Naive thymus-derived CD8-positive, alpha-beta T cell (primary cell): Measurements from ENCODE around the gene M1AP. TPM values are rescaled to one million over a fixed set of nuclear protein-coding genes. Genes with fewer than 3 reads are reported as not detected.
"Not testable (repeated sequence)": the region's sequence is repeated elsewhere in the genome, so short reads cannot be mapped to it uniquely, and the experiment has no call there.

Source experiments
- ATAC-seq, 2 donors: fragments of 150-1000 bp; cut with Tn5 transposase in 1 of 2; sonication (Bioruptor Pico), chemical (Tn5 transposase) in 1 of 2; 1 replicate in 1 of 2; 2 replicates in 1 of 2; pipeline ENCODE4 v1.10.0; 2021; ENCODE audit warnings: mild to moderate bottlenecking in 2 of 2, moderate library complexity in 2 of 2
- POLR2A ChIA-PET: fragments of 350-600 bp; sonication (Branson Sonifier 250); formaldehyde crosslinking; loops from one replicate; lab custom pipeline; 2021; ENCODE audit warnings: antibody characterized with exemption; lab: Charles Lee
- DNase-seq, 10 donors: peaks; one replicate each; pipeline versions ENCODE4 v3.0.0 to v3.0.0-alpha.2; 2020 to 2022
- H3K27ac Mint-ChIP-seq, 10 donors: one replicate each; pipeline ENCODE4 v1.8.0; 2020 to 2022; ENCODE audit warnings: mild to moderate bottlenecking in 10 of 10, mixed read lengths in 10 of 10, moderate library complexity in 4 of 10, inconsistent platforms in 1 of 10
- H3K27me3 Mint-ChIP-seq, 5 donors: one replicate each; pipeline ENCODE4 v1.8.0; 2021 to 2022; ENCODE audit warnings: mixed read lengths in 5 of 5
- H3K36me3 Mint-ChIP-seq, 3 donors: one replicate each; pipeline ENCODE4 v1.8.0; 2020 to 2022; ENCODE audit warnings: mixed read lengths in 3 of 3, mild to moderate bottlenecking in 2 of 3, inconsistent platforms in 1 of 3
- H3K4me1 Mint-ChIP-seq, 4 donors: one replicate each; pipeline ENCODE4 v1.8.0; 2021 to 2022; ENCODE audit warnings: mixed read lengths in 4 of 4
- H3K4me3 Mint-ChIP-seq, 10 donors: one replicate each; pipeline ENCODE4 v1.8.0; 2020 to 2022; ENCODE audit warnings: mild to moderate bottlenecking in 10 of 10, mixed read lengths in 10 of 10, moderate library complexity in 6 of 10, inconsistent platforms in 1 of 10
- H3K9me3 Mint-ChIP-seq, 9 donors: one replicate each; pipeline ENCODE4 v1.8.0; 2020 to 2022; ENCODE audit warnings: mixed read lengths in 9 of 9, mild to moderate bottlenecking in 3 of 9, inconsistent platforms in 1 of 9, moderate library complexity in 1 of 9
- polyA plus RNA-seq, 3 donors: library from polyadenylated mRNA; unstranded; fragments of 300-500 nt; fragmentation: Illumina TruSeq; gene quantifications; one replicate each; pipeline ENCODE4 v1.2.3, GENCODE V29; 2021
- total RNA-seq, 8 experiments: library from RNA in 2 of 8; stranded (reverse) in 2 of 8; gene quantifications; one replicate each; pipeline ENCODE4 v1.2.3 and lab custom pipeline; 2021 to 2026

The M1AP gene
- total and polyA plus RNA-seq, 5 experiments from 2014 or later, result 0.10 TPM; not detected in 4

- no peak overlapping the region for H3K4me3 Mint-ChIP-seq
- peaks cover 0 to 6% (median 5%) of the 10 kb centered on the region in 4 donors for H3K4me1 Mint-ChIP-seq
- no peak for DNase-seq
- H3K27me3 Mint-ChIP-seq, result peaks cover 21 to 40% (median 34%) of the 10 kb centered on the region in 5 donors
- POLR2A ChIA-PET, result interaction anchor here (0.6 to 0.7 kb wide), 2 partner anchors 8 to 610 kb away, joined by 3 to 5 read pairs; partner anchors contain the start of gene SEMA4F
- H3K9me3 Mint-ChIP-seq, result no peaks in the 10 kb centered on the region
- ATAC-seq, result no peak
- H3K36me3 Mint-ChIP-seq, result peaks cover 0 to 7% (median 5%) of the 10 kb centered on the region in 3 donors
- no peak overlapping the region for H3K27ac Mint-ChIP-seq
Measured at GRCh38 chr2:74646201-74646600, 1.9 kb downstream of the M1AP start.

DNA sequence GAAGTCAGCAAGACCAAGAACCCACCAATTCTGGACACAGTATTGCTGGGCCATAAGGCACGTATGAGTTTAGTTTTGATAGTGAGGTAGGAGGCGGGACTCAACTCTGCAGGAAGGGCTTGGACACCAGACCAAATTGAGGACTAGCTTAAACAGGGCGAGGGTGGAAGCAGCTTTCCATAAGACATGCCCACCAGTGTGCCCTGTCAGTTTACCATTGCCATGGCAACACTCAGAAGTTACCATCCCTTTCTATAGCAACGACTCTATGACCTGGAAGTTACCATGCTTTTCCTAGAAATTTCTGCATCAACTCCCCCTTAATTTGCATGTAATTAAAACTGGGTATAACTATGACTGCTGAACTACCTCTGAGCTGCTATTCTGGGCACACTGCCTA is 2.8 kb downstream of the M1AP start:
- POLR2A ChIA-PET, result interaction anchor here (0.6 kb wide), 1 partner anchor 9 kb away, joined by 3 read pairs; the partner anchor contains the start of gene SEMA4F
- Mint-ChIP-seq H3K27ac (no peak overlapping the region), H3K27me3 (peaks cover 16 to 43% (median 37%) of the 10 kb centered on the region in 5 donors), H3K4me1 (peaks cover 0 to 6% (median 5%) of the 10 kb centered on the region in 4 donors), H3K4me3 (no peak overlapping the region), H3K9me3 (no peaks in the 10 kb centered on the region), H3K36me3 (peaks cover 0 to 7% (median 5%) of the 10 kb centered on the region in 3 donors)
- no peak for DNase-seq
- ATAC-seq, result no peak

DNA sequence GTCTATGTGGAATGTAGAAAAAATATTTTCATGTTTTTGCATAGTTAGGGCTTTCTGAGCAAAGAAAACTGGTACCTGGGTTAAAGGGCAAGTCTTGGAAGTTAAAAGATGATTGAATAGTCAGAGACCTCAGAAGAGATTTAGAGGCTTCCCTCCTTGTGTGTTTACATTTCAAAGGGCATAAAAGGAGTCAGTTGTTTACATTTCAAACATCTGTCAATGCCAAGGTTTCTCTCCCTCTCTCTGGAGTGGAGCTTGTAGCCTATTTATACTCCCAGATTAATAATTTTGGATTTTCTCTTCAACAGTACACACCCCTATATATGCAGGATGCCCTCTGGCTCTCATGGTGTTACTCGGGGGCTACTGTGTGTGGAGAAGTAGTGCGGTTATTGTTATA is 8.6 kb downstream of the M1AP start:
- H3K27me3 Mint-ChIP-seq, result peaks cover 5 to 31% (median 12%) of the 10 kb centered on the region in 5 donors
- no peaks in the 10 kb centered on the region for H3K9me3 Mint-ChIP-seq
- H3K4me1 Mint-ChIP-seq, result no peaks in the 10 kb centered on the region
- POLR2A ChIA-PET, result no interaction called here
- no peaks in the 10 kb centered on the region for H3K36me3 Mint-ChIP-seq
- ATAC-seq, result no peak
- no peak overlapping the region for H3K27ac Mint-ChIP-seq
- H3K4me3 Mint-ChIP-seq, result no peak overlapping the region
- DNase-seq, result no peak

DNA sequence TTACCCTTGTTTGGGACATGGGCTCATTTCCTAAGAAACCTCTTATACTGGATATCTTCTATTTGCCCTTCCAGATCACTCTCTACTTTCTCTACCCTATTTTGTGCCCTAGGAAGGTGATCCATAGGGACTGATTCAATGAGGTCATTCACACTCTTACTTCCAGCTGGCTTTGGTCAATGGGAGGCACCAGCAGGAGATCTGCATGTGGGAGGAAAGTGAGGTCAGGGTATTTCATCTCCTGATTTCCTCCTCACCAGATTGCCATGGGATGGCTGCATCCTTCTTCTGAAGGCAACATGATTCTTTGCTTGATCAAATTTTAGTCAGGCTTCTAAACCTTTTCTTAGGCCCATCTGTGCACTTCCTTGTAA is 15.2 kb downstream of the M1AP start:
- ATAC-seq, result no peak
- Mint-ChIP-seq H3K27ac (no peak overlapping the region), H3K36me3 (no peaks in the 10 kb centered on the region), H3K9me3 (no peaks in the 10 kb centered on the region), H3K4me1 (no peaks in the 10 kb centered on the region), H3K4me3 (no peak overlapping the region), H3K27me3 (peaks cover 0 to 8% (median 0%) of the 10 kb centered on the region in 5 donors)
- POLR2A ChIA-PET, result no interaction called here
- no peak for DNase-seq

GRCh38 chr2:74632209-74632938 is 15.8 kb downstream of the M1AP start:
- Mint-ChIP-seq H3K27me3 (peaks cover 0 to 8% (median 0%) of the 10 kb centered on the region in 5 donors), H3K9me3 (no peaks in the 10 kb centered on the region), H3K4me1 (no peaks in the 10 kb centered on the region), H3K36me3 (no peaks in the 10 kb centered on the region), H3K4me3 (no peak overlapping the region), H3K27ac (no peak overlapping the region)
- ATAC-seq (no peak), DNase-seq (no peak)
- POLR2A ChIA-PET, result no interaction called here

DNA sequence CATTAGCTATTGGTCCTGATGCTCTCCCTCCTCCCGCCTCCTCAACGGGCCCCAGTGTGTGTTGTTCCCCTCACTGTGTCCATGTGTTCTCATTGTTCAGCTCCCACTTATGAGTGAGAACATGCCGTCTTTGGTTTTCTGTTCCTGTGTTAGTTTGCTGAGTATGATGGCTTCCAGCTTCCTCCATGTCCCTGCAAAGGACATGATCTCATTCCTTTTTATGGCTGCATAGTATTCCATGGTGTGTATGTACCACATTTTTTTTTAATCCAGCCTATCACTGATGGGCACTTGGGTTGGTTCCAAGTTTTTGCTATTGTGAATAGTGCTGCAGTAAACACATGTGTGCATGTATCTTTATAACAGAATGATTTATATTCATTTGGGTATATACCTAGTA is 17.7 kb downstream of the M1AP start:
- DNase-seq, H3K27ac Mint-ChIP-seq, H3K27me3 Mint-ChIP-seq, H3K36me3 Mint-ChIP-seq, POLR2A ChIA-PET, ATAC-seq, H3K9me3 Mint-ChIP-seq, H3K4me1 Mint-ChIP-seq, H3K4me3 Mint-ChIP-seq: not testable (repeated sequence)

- ATAC-seq, result no peak
- Mint-ChIP-seq H3K4me3 (no peak overlapping the region), H3K9me3 (no peaks in the 10 kb centered on the region), H3K27me3 (peaks cover 0 to 1% (median 0%) of the 10 kb centered on the region in 5 donors), H3K36me3 (no peaks in the 10 kb centered on the region), H3K4me1 (no peaks in the 10 kb centered on the region), H3K27ac (no peak overlapping the region)
- no peak for DNase-seq
- POLR2A ChIA-PET, result no interaction called here
Measured at GRCh38 chr2:74628538-74629105, 19.5 kb downstream of the M1AP start.

- no peak overlapping the region for H3K4me3 Mint-ChIP-seq
- POLR2A ChIA-PET, result interaction anchor here (0.6 kb wide), 1 partner anchor 28 kb away, joined by 3 read pairs; the partner anchor contains the start of gene SEMA4F
Measured at GRCh38 chr2:74625658-74626425, 22.3 kb downstream of the M1AP start.

GRCh38 chr2:74620671-74621070 is 27.5 kb downstream of the M1AP start:
- Mint-ChIP-seq H3K27ac (no peak overlapping the region), H3K4me1 (peaks cover 0 to 14% (median 0%) of the 10 kb centered on the region in 4 donors), H3K9me3 (no peaks in the 10 kb centered on the region), H3K27me3 (peaks cover 0 to 11% (median 6%) of the 10 kb centered on the region in 5 donors), H3K4me3 (no peak overlapping the region), H3K36me3 (no peaks in the 10 kb centered on the region)
- DNase-seq, result no peak
- ATAC-seq, result no peak
- POLR2A ChIA-PET, result no interaction called here

More at GRCh38 chr2:74625658-74626425, 22.3 kb downstream of the M1AP start:
- Mint-ChIP-seq H3K4me1 (no peaks in the 10 kb centered on the region), H3K9me3 (no peaks in the 10 kb centered on the region), H3K36me3 (no peaks in the 10 kb centered on the region), H3K27ac (no peak overlapping the region), H3K27me3 (peaks cover 0 to 1% (median 0%) of the 10 kb centered on the region in 5 donors)
- ATAC-seq, result no peak
- no peak for DNase-seq

DNA sequence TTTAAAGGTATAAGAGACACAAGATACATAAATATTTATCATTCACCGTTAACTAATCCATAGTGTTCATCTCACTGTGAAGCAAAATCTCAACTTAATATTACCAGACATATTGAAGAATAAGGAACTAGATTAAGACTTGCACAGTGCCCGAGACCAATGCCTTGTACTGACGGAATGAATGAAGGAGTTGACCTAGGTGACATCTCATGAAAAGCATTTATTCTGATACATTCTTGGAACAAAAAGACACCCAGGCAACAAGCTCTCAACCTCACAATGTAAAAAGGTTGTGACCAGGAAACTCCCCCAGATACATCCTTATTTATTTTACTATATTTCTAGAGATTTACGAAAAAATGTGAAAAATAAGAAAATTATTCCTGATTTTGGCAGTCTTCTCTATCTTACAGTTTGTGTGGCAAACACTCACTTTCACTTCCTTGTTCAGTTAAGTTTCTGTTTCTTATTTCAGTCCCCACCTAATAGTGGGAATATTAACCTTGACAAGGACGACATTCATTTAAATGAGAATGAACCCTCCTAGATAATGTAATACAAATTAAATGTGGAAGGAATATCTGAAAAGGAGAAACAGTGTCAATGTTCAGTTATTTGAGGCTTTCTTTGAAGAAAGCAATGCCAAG is 28.4 kb downstream of the M1AP start:
- H3K27ac Mint-ChIP-seq, result no peak overlapping the region

GRCh38 chr2:74618410-74619083 is 29.6 kb downstream of the M1AP start:
- Mint-ChIP-seq H3K36me3 (no peaks in the 10 kb centered on the region), H3K9me3 (no peaks in the 10 kb centered on the region), H3K4me3 (no peak overlapping the region), H3K4me1 (peaks cover 0 to 14% (median 0%) of the 10 kb centered on the region in 4 donors), H3K27me3 (peaks cover 16 to 25% (median 22%) of the 10 kb centered on the region in 5 donors), H3K27ac (no peak overlapping the region)
- no peak for DNase-seq
- POLR2A ChIA-PET, result no interaction called here
- ATAC-seq, result no peak

More for the DNA sequence above, 28.4 kb downstream of the M1AP start:
- Mint-ChIP-seq H3K27me3 (peaks cover 5 to 13% (median 12%) of the 10 kb centered on the region in 5 donors), H3K9me3 (no peaks in the 10 kb centered on the region), H3K36me3 (no peaks in the 10 kb centered on the region), H3K4me3 (no peak overlapping the region), H3K4me1 (peaks cover 0 to 14% (median 0%) of the 10 kb centered on the region in 4 donors)
- ATAC-seq (no peak), DNase-seq (no peak)
- POLR2A ChIA-PET, result no interaction called here

DNA sequence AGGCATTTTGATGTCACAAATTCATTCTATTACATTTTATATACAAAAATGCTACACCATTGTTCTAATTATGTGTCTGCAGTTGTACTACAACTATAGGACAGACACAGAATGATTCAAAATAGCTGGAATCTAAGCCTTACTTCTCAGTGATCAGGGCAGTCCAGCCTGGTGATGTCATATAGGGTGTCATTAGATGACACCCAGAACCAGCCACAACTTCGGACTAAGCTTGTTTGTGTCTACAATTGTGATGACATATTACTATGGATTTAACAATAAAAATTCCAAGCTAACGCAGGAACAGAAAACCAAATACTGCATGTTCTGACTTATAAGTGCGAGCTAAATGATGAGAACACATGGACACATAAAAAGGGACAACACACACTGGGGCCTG is 31.0 kb downstream of the M1AP start:
- POLR2A ChIA-PET, result no interaction called here
- H3K4me1 Mint-ChIP-seq, result peaks cover 0 to 14% (median 0%) of the 10 kb centered on the region in 4 donors

More for the DNA sequence above, 31.0 kb downstream of the M1AP start:
- Mint-ChIP-seq H3K27ac (no peak overlapping the region), H3K9me3 (no peaks in the 10 kb centered on the region), H3K27me3 (peaks cover 27 to 39% (median 33%) of the 10 kb centered on the region in 5 donors), H3K36me3 (peaks cover 0 to 2% (median 0%) of the 10 kb centered on the region in 3 donors), H3K4me3 (no peak overlapping the region)
- ATAC-seq (no peak), DNase-seq (no peak)
